Smooth muscle cell (in vitro differentiated cells): ENCODE results near the gene LIME1. TPM values are rescaled to one million over a fixed set of nuclear protein-coding genes. Genes with fewer than 3 reads are reported as not detected.

Experiments used
- DNase-seq: peaks from one replicate; lab custom pipeline; 2025; ENCODE audit not compliant: unreplicated experiment; lab: John Stamatoyannopoulos, UW
- H2AFZ ChIP-seq: fragments of 200-600 bp; sonication (generic); 2 replicates; pipeline ENCODE4 v1.6.0; 2016; ENCODE audit warnings: antibody characterized with exemption, low read depth, mild to moderate bottlenecking
- H3F3A ChIP-seq: fragments of 200-600 bp; sonication (generic); 2 replicates; pipeline ENCODE4 v1.6.0; 2017; ENCODE audit warnings: antibody characterized with exemption, low read depth
- H3K27ac ChIP-seq: fragments of 200-600 bp; sonication (generic); 2 replicates; pipeline ENCODE4 v1.5.1; 2016; ENCODE audit warnings: low read depth, mild to moderate bottlenecking
- H3K27me3 ChIP-seq: fragments of 200-600 bp; sonication (generic); 2 replicates; pipeline ENCODE4 v1.6.1; 2016; ENCODE audit warnings: low read depth, mild to moderate bottlenecking
- H3K36me3 ChIP-seq: fragments of 200-600 bp; sonication (generic); 2 replicates; pipeline ENCODE4 v1.5.1; 2016; ENCODE audit warnings: low read depth
- H3K4me1 ChIP-seq: fragments of 200-600 bp; sonication (generic); 2 replicates; pipeline ENCODE4 v1.5.1; 2016; ENCODE audit warnings: low read depth
- H3K4me2 ChIP-seq: fragments of 200-600 bp; sonication (generic); 2 replicates; pipeline ENCODE4 v1.6.0; 2016; ENCODE audit warnings: mild to moderate bottlenecking
- H3K4me3 ChIP-seq: fragments of 200-600 bp; sonication (generic); 2 replicates; pipeline ENCODE4 v1.5.1; 2016; ENCODE audit warnings: mild to moderate bottlenecking
- H3K79me2 ChIP-seq: fragments of 200-600 bp; sonication (generic); 2 replicates; pipeline ENCODE4 v1.6.0; 2016; ENCODE audit warnings: low read depth, mild to moderate bottlenecking
- H3K9ac ChIP-seq: fragments of 200-600 bp; sonication (generic); 2 replicates; pipeline ENCODE4 v1.6.0; 2016; ENCODE audit warnings: low read depth
- H3K9me3 ChIP-seq: fragments of 200-600 bp; sonication (generic); replicated peaks from 2 replicates; pipeline ENCODE4 v1.5.1; 2016; ENCODE audit warnings: low read depth
- H4K20me1 ChIP-seq: fragments of 200-600 bp; sonication (generic); 2 replicates; pipeline ENCODE4 v1.6.0; 2016; ENCODE audit warnings: low read depth
- CTCF ChIP-seq: fragments of 200-600 bp; sonication (generic); IDR thresholded peaks from 2 replicates; pipeline ENCODE4 v1.5.1; 2017; ENCODE audit warnings: borderline replicate concordance, mild to moderate bottlenecking, antibody characterized with exemption; ENCODE audit not compliant: insufficient read depth, poor library complexity, severe bottlenecking
- WGBS: methylation state at CpG from one replicate; pipeline ENCODE4 v1.1.7; 2016; ENCODE audit warnings: low lambda C conversion rate; 5-methylcytosine and 5-hydroxymethylcytosine counted together
- polyA plus RNA-seq: library from polyadenylated mRNA; unstranded; fragments of >200 nt; fragmentation: Nextera tagmentation; extraction: Ambion mirVana; gene quantifications from 2 replicates; pipeline ENCODE4 v1.2.1, GENCODE V29; 2016
- total RNA-seq: library from RNA; depleted of rRNA; stranded (reverse); fragments of >200 nt; gene quantifications from 2 replicates; pipeline ENCODE4 v1.2.3, GENCODE V29; 2014

The LIME1 gene
- total and polyA plus RNA-seq, 2 experiments from 2014 or later, result 6.9 to 7.2 TPM

- no peaks in the 10 kb centered on the region for H4K20me1 ChIP-seq
- H3K9ac ChIP-seq, result no peak overlapping the region
- H3F3A ChIP-seq, result no peaks in the 10 kb centered on the region
- H3K36me3 ChIP-seq, result no peaks in the 10 kb centered on the region
- no peak for TF ChIP-seq CTCF
- 95% methylated on average over 31 of the region's 31 CpGs for WGBS
- DNase-seq, result no peak
- no peaks in the 10 kb centered on the region for H3K27me3 ChIP-seq
- no peaks in the 10 kb centered on the region for H3K79me2 ChIP-seq
- H3K4me2 ChIP-seq, result no peak overlapping the region
- H3K27ac ChIP-seq, result no peak overlapping the region
- no peaks in the 10 kb centered on the region for H3K4me1 ChIP-seq
- no peak overlapping the region for H2AFZ ChIP-seq
- H3K4me3 ChIP-seq, result no peak overlapping the region
- no peaks in the 10 kb centered on the region for H3K9me3 ChIP-seq
Measured at GRCh38 chr20:63769891-63770474, 33.5 kb downstream of the LIME1 start.

- DNase-seq, result no peak
- Histone ChIP-seq H3K36me3 (no peaks in the 10 kb centered on the region), H3K27ac (no peak overlapping the region), H3K4me1 (no peaks in the 10 kb centered on the region), H3K4me2 (no peak overlapping the region), H3K9ac (no peak overlapping the region), H3K4me3 (no peak overlapping the region), H3F3A (no peaks in the 10 kb centered on the region), H4K20me1 (peaks cover 8% of the 10 kb centered on the region), H3K9me3 (no peaks in the 10 kb centered on the region), H2AFZ (no peak overlapping the region), H3K27me3 (no peaks in the 10 kb centered on the region), H3K79me2 (no peaks in the 10 kb centered on the region)
- WGBS, result 94% methylated on average over 48 of the region's 52 CpGs
- no peak for TF ChIP-seq CTCF
Measured at GRCh38 chr20:63771046-63771707, 34.7 kb downstream of the LIME1 start.

- no peak overlapping the region for H2AFZ ChIP-seq
- DNase-seq, result no peak
- peaks cover 13% of the 10 kb centered on the region for H4K20me1 ChIP-seq
- no peaks in the 10 kb centered on the region for H3K27me3 ChIP-seq
- no peak overlapping the region for H3K4me3 ChIP-seq
- no peak for TF ChIP-seq CTCF
- H3K27ac ChIP-seq, result no peak overlapping the region
- no peaks in the 10 kb centered on the region for H3K36me3 ChIP-seq
- H3K79me2 ChIP-seq, result no peaks in the 10 kb centered on the region
- no peaks in the 10 kb centered on the region for H3K9me3 ChIP-seq
- no peak overlapping the region for H3K9ac ChIP-seq
- 82% methylated on average over 20 of the region's 20 CpGs for WGBS
- no peaks in the 10 kb centered on the region for H3F3A ChIP-seq
- H3K4me1 ChIP-seq, result no peaks in the 10 kb centered on the region
- H3K4me2 ChIP-seq, result no peak overlapping the region
Measured at GRCh38 chr20:63772781-63773518, 36.5 kb downstream of the LIME1 start.
